ENCODE data around the gene TRAIP. TPM values are rescaled to one million over a fixed set of nuclear protein-coding genes. Genes with fewer than 3 reads are reported as not detected.

Gene TRAIP
- total RNA-seq, 1 experiment from 2014 or later, result 18.5 TPM

GRCh38 chr3:49793486-49794085 is 62.8 kb downstream of the TRAIP start:
- in situ Hi-C loops (cut with HindIII; ENCODE audit: low pct_unique_long_range_greater_than_20kb, low sequenced_read_pairs), result no loop called here
- Histone ChIP-seq H3K4me3 (ENCODE audit: low read depth in 2 of 2, low read length in 2 of 2) (no peak overlapping the region), H3K9me3 (ENCODE audit: control insufficient read depth, insufficient read depth, low read depth, low read length) (no peaks in the 10 kb centered on the region), H3K36me3 (ENCODE audit: control insufficient read depth, insufficient read depth, low read length) (no peaks in the 10 kb centered on the region), H3K4me1 (ENCODE audit: control insufficient read depth, insufficient read depth, low read length) (no peaks in the 10 kb centered on the region), H3K27ac (ENCODE audit: low read length) (no peak overlapping the region), H3K27me3 (ENCODE audit: control insufficient read depth, insufficient read depth, low read length) (no peaks in the 10 kb centered on the region)
- no TSS peak for BruUV-seq (replicated peaks)
- ATAC-seq (no peak), DNase-seq (ENCODE audit: low read depth, low spot score) (no peak)
- CTCF ChIA-PET, result no interaction called here
- intact Hi-C loops (cut with micrococcal nuclease; ENCODE audit: unreplicated experiment), result no loop called here
- POLR2A ChIA-PET, result no interaction called here
- TF ChIP-seq, protein P1, sequence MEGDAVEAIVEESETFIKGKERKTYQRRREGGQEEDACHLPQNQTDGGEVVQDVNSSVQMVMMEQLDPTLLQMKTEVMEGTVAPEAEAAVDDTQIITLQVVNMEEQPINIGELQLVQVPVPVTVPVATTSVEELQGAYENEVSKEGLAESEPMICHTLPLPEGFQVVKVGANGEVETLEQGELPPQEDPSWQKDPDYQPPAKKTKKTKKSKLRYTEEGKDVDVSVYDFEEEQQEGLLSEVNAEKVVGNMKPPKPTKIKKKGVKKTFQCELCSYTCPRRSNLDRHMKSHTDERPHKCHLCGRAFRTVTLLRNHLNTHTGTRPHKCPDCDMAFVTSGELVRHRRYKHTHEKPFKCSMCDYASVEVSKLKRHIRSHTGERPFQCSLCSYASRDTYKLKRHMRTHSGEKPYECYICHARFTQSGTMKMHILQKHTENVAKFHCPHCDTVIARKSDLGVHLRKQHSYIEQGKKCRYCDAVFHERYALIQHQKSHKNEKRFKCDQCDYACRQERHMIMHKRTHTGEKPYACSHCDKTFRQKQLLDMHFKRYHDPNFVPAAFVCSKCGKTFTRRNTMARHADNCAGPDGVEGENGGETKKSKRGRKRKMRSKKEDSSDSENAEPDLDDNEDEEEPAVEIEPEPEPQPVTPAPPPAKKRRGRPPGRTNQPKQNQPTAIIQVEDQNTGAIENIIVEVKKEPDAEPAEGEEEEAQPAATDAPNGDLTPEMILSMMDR (IDR thresholded peaks at IDR 0.05), result no peak
- TF ChIP-seq, protein P2, sequence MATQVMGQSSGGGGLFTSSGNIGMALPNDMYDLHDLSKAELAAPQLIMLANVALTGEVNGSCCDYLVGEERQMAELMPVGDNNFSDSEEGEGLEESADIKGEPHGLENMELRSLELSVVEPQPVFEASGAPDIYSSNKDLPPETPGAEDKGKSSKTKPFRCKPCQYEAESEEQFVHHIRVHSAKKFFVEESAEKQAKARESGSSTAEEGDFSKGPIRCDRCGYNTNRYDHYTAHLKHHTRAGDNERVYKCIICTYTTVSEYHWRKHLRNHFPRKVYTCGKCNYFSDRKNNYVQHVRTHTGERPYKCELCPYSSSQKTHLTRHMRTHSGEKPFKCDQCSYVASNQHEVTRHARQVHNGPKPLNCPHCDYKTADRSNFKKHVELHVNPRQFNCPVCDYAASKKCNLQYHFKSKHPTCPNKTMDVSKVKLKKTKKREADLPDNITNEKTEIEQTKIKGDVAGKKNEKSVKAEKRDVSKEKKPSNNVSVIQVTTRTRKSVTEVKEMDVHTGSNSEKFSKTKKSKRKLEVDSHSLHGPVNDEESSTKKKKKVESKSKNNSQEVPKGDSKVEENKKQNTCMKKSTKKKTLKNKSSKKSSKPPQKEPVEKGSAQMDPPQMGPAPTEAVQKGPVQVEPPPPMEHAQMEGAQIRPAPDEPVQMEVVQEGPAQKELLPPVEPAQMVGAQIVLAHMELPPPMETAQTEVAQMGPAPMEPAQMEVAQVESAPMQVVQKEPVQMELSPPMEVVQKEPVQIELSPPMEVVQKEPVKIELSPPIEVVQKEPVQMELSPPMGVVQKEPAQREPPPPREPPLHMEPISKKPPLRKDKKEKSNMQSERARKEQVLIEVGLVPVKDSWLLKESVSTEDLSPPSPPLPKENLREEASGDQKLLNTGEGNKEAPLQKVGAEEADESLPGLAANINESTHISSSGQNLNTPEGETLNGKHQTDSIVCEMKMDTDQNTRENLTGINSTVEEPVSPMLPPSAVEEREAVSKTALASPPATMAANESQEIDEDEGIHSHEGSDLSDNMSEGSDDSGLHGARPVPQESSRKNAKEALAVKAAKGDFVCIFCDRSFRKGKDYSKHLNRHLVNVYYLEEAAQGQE (IDR thresholded peaks at IDR 0.05; ENCODE audit: insufficient read depth in 1 of 2, low read depth in 2 of 2, low read length in 1 of 2), result no peak
- TF ChIP-seq SIN3A (IDR thresholded peaks at IDR 0.05; ENCODE audit: borderline replicate concordance, insufficient read depth, low read depth, low read length) (no peak), POLR2AphosphoS5 (IDR thresholded peaks at IDR 0.05; ENCODE audit: low read depth, low read length) (no peak)

DNA sequence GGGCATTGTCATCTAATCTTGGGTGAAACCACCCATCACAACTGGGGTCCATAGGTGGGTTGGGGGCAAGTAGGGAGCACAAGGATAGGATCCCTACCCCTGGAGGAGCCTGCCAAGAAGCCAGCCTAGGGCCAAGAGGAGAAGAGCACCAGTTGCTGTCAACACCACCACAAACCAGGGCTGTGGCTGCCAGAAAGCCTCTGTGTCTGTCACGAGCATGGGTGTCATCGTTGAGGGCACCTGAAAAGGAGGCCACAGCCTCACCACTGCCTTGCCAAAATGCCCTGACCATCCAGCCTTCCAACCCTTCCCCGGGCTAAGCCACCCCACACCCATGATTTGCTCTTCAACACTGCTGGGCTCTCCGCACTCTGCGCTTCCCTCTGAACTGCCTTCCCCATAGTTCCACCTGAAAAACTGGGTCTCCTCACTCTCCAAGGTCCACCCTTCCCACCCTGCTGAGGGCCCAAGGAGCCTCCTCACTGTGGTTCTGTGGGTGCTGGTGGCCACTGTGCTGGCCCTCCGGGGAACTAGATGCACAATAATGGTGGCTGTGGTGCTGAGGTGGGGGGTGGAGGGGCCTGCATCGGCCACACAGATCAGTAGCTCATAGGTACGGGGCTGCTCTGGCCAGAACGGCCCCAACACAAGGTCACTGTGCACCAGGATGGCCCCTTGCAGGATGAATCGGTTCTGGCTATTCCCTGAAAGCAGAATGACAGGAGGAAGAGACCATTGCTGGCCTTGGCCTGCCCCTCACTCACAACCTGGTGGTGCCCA is 63.8 kb downstream of the TRAIP start:
- POLR2A ChIA-PET, result no interaction called here
- BruUV-seq (replicated peaks), result no TSS peak

More for the DNA sequence above, 63.8 kb downstream of the TRAIP start:
- ATAC-seq (no peak), DNase-seq (ENCODE audit: low read depth, low spot score) (no peak)
- intact Hi-C loops (cut with micrococcal nuclease; ENCODE audit: unreplicated experiment), result no loop called here
- no peaks in the 10 kb centered on the region for H3K9me3 ChIP-seq (ENCODE audit: control insufficient read depth, insufficient read depth, low read depth, low read length)
- no peaks in the 10 kb centered on the region for H3K4me1 ChIP-seq (ENCODE audit: control insufficient read depth, insufficient read depth, low read length)
- no peaks in the 10 kb centered on the region for H3K27me3 ChIP-seq (ENCODE audit: control insufficient read depth, insufficient read depth, low read length)
- CTCF ChIA-PET, result no interaction called here
- TF ChIP-seq, protein P1 (IDR thresholded peaks at IDR 0.05), result no peak
- TF ChIP-seq POLR2AphosphoS5 (IDR thresholded peaks at IDR 0.05; ENCODE audit: low read depth, low read length), result no peak
- TF ChIP-seq SIN3A (IDR thresholded peaks at IDR 0.05; ENCODE audit: borderline replicate concordance, insufficient read depth, low read depth, low read length), result no peak
- no peak for TF ChIP-seq TCF7L2 (IDR thresholded peaks at IDR 0.05; ENCODE audit: low read depth, low read length)
- TF ChIP-seq, protein P2 (IDR thresholded peaks at IDR 0.05; ENCODE audit: insufficient read depth in 1 of 2, low read depth in 2 of 2, low read length in 1 of 2), result no peak
- in situ Hi-C loops (cut with HindIII; ENCODE audit: low pct_unique_long_range_greater_than_20kb, low sequenced_read_pairs), result no loop called here
- no peaks in the 10 kb centered on the region for H3K36me3 ChIP-seq (ENCODE audit: control insufficient read depth, insufficient read depth, low read length)
- no peak overlapping the region for H3K27ac ChIP-seq (ENCODE audit: low read length)
- no peak overlapping the region for H3K4me3 ChIP-seq (ENCODE audit: low read depth in 2 of 2, low read length in 2 of 2)

Data from Panc1 (cell line).